B cell (primary cell): ENCODE results near the gene DNPH1.

Experiments used
- CTCF ChIP-seq: fragments of 200-600 bp; IDR thresholded peaks from one replicate; pipeline ENCODE4 v1.8.0; 2022; ENCODE audit warnings: antibody characterized with exemption, mild to moderate bottlenecking
- EZH2 ChIP-seq: IDR thresholded peaks from 2 replicates; pipeline ENCODE4 v1.6.1; 2012; ENCODE audit warnings: borderline replicate concordance, low read depth, mild to moderate bottlenecking, moderate library complexity, low read length; ENCODE audit not compliant: insufficient read depth, poor library complexity, severe bottlenecking

GRCh38 chr6:43277643-43278523, 48.6 kb upstream of the DNPH1 start:
- TF ChIP-seq CTCF: no peak
- TF ChIP-seq EZH2: no peak
